Measurements from ENCODE around the gene TRMT6.

DNA sequence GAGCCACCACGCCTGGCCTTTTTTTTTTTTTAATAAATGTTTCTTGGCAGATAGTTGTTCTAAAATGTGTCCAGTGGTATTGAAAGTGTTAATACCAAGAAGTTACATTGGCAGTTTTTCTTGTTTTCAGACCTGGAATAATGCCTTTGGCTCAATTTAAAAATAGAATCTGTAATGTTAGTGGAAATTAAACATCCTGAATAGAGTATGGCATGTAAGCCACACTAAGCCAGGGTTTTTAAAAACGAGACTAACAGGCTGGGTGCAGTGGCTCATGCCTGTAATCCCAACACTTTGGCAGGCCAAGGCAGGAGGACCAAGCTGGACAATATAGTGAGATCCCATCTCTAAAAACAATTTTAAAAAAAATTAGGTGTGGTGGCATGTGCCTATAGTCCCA is 25.4 kb upstream of the TRMT6 start:
- no peak for TF ChIP-seq POU6F1 (CRISPR knock-in tag; IDR thresholded peaks at IDR 0.05; ENCODE audit: borderline replicate concordance, low read depth)
- TF ChIP-seq SNAI2 (CRISPR knock-in tag; IDR thresholded peaks at IDR 0.05), result no peak
- TF ChIP-seq PATZ1 (CRISPR knock-in tag; IDR thresholded peaks at IDR 0.05; ENCODE audit: borderline replicate concordance), result no peak
- TF ChIP-seq ZNF565 (CRISPR knock-in tag; conservative IDR thresholded peaks at IDR 0.05; ENCODE audit: low read depth), result no peak
- TF ChIP-seq CSDC2 (CRISPR knock-in tag; IDR thresholded peaks at IDR 0.05), result no peak

Measured in SK-N-SH treated with all-trans-retinoic acid at 6 μM for 48 hours (cell line).